Activated T-cell treated with anti-CD3 and anti-CD28 coated beads, Interleukin-2, amount 50 U/mL, for 4 hours (primary cell): Measurements from ENCODE around the gene SCAMP5. TPM values are rescaled to one million over a fixed set of nuclear protein-coding genes. Genes with fewer than 3 reads are reported as not detected.

Experiments
- ATAC-seq, 2 donors: fragments of 200-7000 bp; cut with Tn5 transposase; one replicate each; pipeline ENCODE4 v1.10.0; 2021
- DNase-seq: peaks from one replicate; pipeline ENCODE4 v3.0.0-alpha.2; 2020
- H3K27me3 Mint-ChIP-seq: one replicate; pipeline ENCODE4 v1.8.0; 2021; ENCODE audit warnings: low read depth, mixed read lengths
- H3K36me3 Mint-ChIP-seq: one replicate; pipeline ENCODE4 v1.8.0; 2022; ENCODE audit warnings: mixed read lengths; ENCODE audit not compliant: insufficient read depth
- H3K4me1 Mint-ChIP-seq: one replicate; pipeline ENCODE4 v1.8.0; 2021; ENCODE audit warnings: low read depth, mixed read lengths
- H3K4me3 Mint-ChIP-seq: one replicate; pipeline ENCODE4 v1.8.0; 2021; ENCODE audit warnings: mild to moderate bottlenecking, moderate library complexity, mixed read lengths
- H3K9me3 Mint-ChIP-seq: one replicate; pipeline ENCODE4 v1.8.0; 2021; ENCODE audit warnings: mixed read lengths
- total RNA-seq, 3 donors: library from RNA; stranded (reverse); gene quantifications; one replicate each; pipeline ENCODE4 v1.2.1, GENCODE V29; 2021

Gene SCAMP5
- total RNA-seq, 3 donors from 2014 or later: 0.90 to 6.7 (median 1.8) TPM

DNA sequence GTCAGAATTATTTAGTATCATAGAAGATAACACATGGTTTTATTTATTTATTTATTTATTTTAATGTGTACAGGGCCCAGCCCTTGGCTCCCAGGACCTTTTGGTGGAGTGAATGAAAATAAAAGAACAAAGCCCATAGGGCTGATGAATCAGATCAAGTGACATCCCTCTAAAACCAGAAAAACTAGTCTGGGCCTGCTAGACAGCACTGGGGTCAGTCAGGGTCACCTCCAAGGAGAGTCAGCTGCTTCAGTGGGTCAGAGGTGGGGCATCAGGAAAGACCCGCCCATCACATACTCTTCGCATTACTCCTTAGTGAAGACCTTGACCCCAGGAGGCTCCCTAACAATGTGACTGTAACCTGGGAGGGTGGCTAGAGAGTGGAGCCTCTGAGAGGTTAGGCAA is 40.9 kb downstream of the SCAMP5 start:
- Mint-ChIP-seq H3K9me3 (no peaks in the 10 kb centered on the region), H3K4me1 (peaks cover 17% of the 10 kb centered on the region), H3K27me3 (no peaks in the 10 kb centered on the region), H3K36me3 (peaks cover 11% of the 10 kb centered on the region), H3K4me3 (no peak overlapping the region)
- ATAC-seq (no peak), DNase-seq (no peak)

DNA sequence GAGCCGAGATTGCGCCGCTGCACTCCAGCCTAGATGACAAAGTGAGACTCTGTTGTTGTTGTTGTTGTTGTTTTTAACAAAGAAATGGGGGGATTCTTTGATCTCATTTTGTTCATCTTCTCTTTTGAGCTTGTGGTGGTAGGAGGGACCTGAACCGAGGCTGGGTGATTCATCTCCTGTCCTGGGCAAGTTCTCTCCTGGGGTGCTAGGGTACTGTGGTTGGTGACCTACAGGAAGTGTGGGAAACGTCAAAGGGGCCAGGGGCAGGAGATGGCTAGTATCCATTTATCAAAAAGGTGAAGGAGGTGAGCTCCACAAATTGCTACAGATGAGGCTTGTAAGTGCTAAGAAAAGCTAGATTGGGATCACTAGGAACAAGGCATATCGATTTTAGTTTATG is 42.3 kb downstream of the SCAMP5 start:
- Mint-ChIP-seq H3K9me3 (no peaks in the 10 kb centered on the region), H3K36me3 (peaks cover 11% of the 10 kb centered on the region), H3K27me3 (no peaks in the 10 kb centered on the region), H3K4me1 (peaks cover 13% of the 10 kb centered on the region), H3K4me3 (no peak overlapping the region)
- DNase-seq: no peak
- ATAC-seq: no peak

DNA sequence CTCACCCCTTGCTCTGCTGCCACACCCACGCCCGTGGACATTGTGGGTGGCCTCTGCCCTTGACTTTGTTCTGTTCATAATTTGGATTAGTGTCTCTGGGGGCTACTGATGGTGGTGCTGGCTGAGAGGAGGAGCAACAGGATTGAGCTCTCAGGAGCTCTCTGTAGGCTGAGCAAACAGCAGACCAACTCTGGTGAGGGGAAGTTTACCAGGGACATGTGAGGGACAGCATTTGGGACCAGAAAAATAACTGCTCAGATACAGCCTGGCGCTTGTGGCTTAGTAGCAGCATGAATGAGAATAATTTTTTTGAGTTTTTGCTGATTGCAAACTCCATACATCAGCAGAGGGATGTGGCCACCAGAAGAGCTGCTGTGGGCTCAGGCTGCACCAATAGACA is 42.9 kb downstream of the SCAMP5 start:
- no peaks in the 10 kb centered on the region for H3K27me3 Mint-ChIP-seq
- H3K36me3 Mint-ChIP-seq: peaks cover 10% of the 10 kb centered on the region
- no peaks in the 10 kb centered on the region for H3K9me3 Mint-ChIP-seq
- peaks cover 19% of the 10 kb centered on the region for H3K4me1 Mint-ChIP-seq
- H3K4me3 Mint-ChIP-seq: no peak overlapping the region
- DNase-seq (no peak), ATAC-seq (no peak)

DNA sequence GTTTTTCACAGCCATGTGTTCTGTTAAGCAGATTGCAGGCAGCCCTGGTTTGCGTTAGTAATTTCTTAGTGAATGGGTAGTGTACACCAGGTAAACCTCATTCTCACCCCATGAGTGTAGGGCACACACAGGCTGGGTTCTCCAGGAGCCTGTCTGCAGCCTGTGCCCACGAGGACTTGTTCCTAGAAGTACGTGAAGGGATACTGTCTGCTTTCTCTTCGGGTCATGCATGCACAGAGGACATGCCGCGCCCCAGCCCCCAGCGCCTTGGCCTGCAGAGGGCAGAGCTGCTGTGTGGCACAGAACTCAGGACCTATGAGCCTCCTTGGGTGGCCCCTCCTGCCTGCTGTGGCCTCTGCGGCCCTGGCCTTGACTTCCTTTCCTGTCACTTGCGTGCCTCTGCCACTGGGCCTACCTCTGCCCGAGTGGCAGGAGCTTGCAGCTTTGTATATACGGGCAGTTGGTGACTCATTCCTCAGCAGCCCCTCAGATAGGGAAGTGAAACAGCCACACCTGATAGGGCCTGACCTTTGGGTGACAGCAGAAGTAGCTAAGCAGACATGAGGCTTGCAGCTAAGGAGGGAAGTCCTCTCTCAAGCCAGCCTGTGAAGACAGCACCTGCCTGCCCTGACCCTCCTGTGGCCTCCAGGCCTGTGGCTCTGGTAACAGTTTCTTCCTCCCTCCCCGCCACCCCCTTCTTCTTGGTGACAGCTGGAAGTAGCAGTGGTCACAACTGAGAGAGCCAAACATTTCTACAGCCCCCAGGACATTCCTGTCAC is 47.6 kb downstream of the SCAMP5 start:
- Mint-ChIP-seq H3K27me3 (no peaks in the 10 kb centered on the region), H3K36me3 (peaks cover 2% of the 10 kb centered on the region), H3K4me3 (no peak overlapping the region), H3K9me3 (no peaks in the 10 kb centered on the region), H3K4me1 (peaks cover 36% of the 10 kb centered on the region)
- DNase-seq (peak; percentile 28), ATAC-seq (peak; percentile 72 to 78)

DNA sequence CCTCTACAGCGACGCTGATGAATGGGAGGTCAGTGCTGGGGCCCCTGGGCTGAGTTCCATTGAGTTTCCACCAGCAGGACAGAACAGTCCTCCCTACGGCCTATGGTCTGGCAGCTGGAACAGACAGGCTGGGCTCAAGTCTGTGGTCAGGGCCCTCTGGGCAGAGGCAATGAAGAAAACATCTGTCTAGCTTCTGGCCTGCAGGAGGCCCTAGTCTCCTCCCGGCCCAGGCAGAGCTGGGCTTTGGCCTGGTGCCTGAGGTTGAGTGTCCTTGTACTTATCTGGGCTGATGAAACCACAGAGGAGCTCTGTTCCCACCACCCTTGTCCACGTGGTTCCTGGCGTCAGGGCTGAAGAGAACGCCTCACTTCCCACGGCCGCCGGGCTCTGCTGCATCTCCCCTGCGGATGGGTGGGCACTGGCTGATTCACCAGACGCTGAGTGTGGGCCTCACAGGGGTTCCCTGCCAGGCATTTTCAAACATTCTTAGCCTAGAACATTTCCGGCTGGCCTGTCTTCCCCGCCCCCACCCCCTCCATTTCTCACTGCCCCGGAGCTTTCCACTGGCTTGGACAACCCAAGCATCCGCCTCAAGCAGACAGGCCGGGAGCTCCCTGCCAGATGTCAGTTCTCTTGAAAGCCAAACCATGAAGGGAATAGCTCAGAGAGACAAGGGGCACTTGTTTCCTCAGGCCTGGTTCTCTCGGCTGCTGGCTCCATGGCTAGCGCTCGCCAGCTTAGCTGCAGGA is 48.3 kb downstream of the SCAMP5 start:
- Mint-ChIP-seq H3K9me3 (no peaks in the 10 kb centered on the region), H3K4me3 (no peak overlapping the region), H3K4me1 (peaks cover 36% of the 10 kb centered on the region), H3K36me3 (peaks cover 5% of the 10 kb centered on the region), H3K27me3 (no peaks in the 10 kb centered on the region)
- DNase-seq: no peak
- no peak for ATAC-seq

DNA sequence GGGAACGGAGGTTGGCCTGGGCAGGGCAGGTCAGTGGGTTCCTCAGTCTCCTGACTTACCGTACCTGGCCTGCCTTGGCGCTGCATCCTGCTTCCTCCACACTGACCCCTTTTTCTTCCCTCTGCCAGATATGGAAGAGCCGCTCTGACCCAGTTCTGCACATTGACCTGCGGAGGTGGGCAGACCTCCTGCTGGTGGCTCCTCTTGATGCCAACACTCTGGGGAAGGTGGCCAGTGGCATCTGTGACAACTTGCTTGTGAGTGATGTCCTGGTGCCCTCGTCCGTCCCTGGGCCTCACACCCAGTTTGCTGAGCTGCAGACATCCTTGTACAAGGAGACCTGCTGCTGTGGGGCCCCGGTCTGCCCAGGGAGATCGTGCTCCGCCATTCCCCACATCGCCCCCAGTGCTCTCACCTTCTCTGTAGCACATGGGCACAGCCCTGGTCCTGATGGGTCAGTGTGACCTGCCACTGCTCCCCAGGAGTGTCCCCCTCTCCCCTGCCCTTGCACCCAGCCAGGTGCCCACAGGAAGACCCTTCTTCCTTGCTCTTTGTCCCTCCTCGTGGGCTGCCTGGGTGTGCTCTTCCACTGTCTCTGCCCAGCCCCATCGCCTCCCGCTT is 49.0 kb downstream of the SCAMP5 start:
- H3K27me3 Mint-ChIP-seq: no peaks in the 10 kb centered on the region
- ATAC-seq (no peak), DNase-seq (no peak)
- no peaks in the 10 kb centered on the region for H3K9me3 Mint-ChIP-seq
- H3K36me3 Mint-ChIP-seq: peaks cover 9% of the 10 kb centered on the region
- peaks cover 36% of the 10 kb centered on the region for H3K4me1 Mint-ChIP-seq
- H3K4me3 Mint-ChIP-seq: no peak overlapping the region

DNA sequence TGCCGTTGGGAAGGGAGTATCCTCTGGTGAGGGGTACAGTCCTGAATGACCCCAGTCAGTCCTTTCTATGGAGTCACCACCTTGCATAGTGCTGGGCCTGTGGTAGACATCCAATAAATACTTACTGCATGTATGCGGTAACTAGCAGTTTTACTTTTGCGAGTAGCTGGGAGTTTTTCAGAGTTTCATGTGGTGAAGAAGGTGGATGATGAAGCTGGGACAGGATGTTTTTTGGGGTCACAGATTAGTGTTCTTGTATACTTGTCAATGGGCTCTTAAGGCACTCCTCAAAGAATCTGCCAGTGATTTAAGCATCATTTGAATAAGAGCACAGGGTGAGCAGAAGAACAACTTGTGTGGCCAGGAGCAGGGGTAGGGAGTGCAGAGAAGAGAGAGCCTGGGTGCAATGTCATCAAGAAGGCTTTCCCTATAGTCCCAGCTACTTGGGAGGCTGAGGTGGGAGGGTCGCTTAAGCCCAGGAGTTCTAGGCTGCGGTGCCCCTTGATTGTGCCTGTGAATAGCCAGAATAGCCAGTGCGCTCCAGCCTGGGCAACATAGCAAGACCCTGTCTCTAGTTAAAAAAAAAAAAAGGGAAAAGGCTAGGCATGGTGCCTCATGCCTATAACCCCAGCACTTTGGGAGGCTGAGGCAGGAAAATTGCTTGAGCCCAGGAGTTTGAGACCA is 50.1 kb downstream of the SCAMP5 start:
- Mint-ChIP-seq H3K27me3 (no peaks in the 10 kb centered on the region), H3K4me1 (peaks cover 36% of the 10 kb centered on the region), H3K36me3 (peaks cover 9% of the 10 kb centered on the region), H3K9me3 (no peaks in the 10 kb centered on the region), H3K4me3 (no peak overlapping the region)
- DNase-seq (no peak), ATAC-seq (no peak)

DNA sequence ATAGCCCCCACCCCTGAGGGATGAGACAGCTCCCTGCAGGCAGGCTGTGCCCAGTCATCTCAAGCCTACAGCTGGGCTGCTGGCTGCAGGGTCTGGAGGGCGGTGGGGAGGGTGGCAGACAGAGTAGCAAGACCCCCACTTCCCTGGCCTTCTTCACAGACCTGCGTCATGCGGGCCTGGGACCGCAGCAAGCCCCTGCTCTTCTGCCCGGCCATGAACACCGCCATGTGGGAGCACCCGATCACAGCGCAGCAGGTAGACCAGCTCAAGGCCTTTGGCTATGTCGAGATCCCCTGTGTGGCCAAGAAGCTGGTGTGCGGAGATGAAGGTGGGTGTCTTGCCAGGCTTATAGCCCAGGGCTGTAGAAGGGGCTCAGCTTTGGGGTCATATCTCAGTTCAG is 53.0 kb downstream of the SCAMP5 start:
- Mint-ChIP-seq H3K36me3 (peaks cover 12% of the 10 kb centered on the region), H3K9me3 (no peaks in the 10 kb centered on the region), H3K27me3 (no peaks in the 10 kb centered on the region), H3K4me3 (no peak overlapping the region), H3K4me1 (peaks cover 27% of the 10 kb centered on the region)
- ATAC-seq: no peak
- no peak for DNase-seq

DNA sequence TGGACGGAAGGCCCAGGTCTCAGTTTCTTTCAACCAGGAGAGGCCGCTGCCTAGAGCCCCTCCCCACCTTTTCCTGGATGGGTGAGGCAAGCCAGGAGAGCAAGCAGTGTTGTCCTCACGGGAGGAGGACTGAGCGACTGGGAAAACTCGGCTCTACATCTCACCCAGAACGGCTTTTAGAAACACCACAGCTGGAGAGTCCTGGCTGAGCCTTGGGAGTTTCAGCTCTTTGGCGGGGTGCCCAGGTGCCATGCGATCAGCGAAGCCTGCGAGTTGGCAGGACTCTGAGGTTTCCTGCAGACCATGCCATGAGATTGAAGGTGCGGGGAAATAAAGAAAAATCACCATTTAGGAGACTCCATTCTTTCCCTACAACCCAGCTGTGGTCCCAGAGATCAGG is 54.0 kb downstream of the SCAMP5 start:
- Mint-ChIP-seq H3K4me1 (peaks cover 22% of the 10 kb centered on the region), H3K9me3 (no peaks in the 10 kb centered on the region), H3K27me3 (no peaks in the 10 kb centered on the region), H3K36me3 (peaks cover 12% of the 10 kb centered on the region), H3K4me3 (no peak overlapping the region)
- no peak for DNase-seq
- ATAC-seq: no peak

DNA sequence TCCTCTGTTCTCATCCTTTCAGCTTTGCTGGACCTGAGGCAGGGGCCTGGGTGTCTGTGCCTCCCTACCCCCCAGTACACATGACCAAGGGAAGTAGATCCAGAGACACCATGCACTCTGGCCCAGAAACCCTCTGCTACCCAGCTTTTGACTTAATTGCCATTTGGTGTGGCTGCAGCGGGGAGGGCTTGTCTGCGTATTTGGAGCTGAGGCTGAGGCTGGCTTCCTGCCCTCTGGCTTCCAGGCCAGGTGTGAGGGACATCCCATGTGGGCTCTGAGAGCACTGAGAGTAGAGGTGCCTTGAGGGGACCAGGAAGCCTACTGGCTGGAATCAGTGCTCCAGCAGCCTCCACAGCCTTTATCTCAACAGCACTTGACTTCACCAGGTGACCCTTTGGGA is 54.9 kb downstream of the SCAMP5 start:
- H3K4me3 Mint-ChIP-seq: no peak overlapping the region

DNA sequence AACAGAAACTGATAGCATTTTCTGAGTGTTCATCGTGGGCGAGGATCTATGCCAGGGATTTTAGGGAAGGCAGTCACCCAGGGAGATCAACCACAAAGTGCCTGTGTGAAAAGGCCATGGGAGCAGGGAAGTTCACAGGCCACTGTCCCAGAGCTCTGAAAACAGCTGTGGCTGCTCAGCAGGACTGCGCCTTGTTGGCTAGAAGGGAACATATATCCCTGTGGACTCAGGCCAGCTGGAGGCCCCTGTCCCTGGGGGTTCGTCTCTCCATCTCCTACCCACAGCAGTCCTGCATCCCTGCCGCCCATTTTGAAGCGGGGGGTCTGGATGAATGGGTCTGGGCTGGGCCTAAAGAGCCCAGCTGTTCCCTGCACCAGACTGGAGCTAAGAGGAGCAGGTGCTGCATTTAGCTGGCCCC is 55.8 kb downstream of the SCAMP5 start:
- DNase-seq: no peak
- Mint-ChIP-seq H3K27me3 (no peaks in the 10 kb centered on the region), H3K36me3 (peaks cover 10% of the 10 kb centered on the region), H3K9me3 (no peaks in the 10 kb centered on the region), H3K4me3 (no peak overlapping the region), H3K4me1 (peaks cover 11% of the 10 kb centered on the region)
- ATAC-seq: no peak

More for the DNA sequence above, 54.9 kb downstream of the SCAMP5 start:
- no peak for DNase-seq
- Mint-ChIP-seq H3K4me1 (peaks cover 15% of the 10 kb centered on the region), H3K27me3 (no peaks in the 10 kb centered on the region), H3K9me3 (no peaks in the 10 kb centered on the region), H3K36me3 (peaks cover 10% of the 10 kb centered on the region)
- ATAC-seq: no peak

DNA sequence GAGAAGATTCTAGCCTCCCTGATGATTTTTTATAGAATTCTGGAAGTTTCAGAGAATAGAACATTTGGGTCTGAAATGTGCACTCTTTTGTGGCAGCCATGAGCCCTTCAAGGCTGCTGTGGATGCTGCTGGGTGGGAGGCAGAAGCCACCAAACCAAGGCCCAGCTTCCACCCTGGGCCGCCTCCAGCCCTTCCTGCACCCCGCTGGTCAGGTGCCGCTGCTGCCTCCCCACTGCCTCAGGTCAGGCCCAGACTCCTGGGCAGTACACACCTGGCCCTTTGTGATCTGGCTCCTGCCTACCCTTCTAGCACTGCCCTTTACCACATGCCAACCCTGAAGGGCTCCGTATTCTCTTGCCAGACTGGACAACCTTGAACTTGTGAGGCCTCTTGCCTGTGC is 56.3 kb downstream of the SCAMP5 start:
- Mint-ChIP-seq H3K27me3 (no peaks in the 10 kb centered on the region), H3K9me3 (no peaks in the 10 kb centered on the region), H3K4me1 (peaks cover 6% of the 10 kb centered on the region), H3K36me3 (peaks cover 10% of the 10 kb centered on the region), H3K4me3 (no peak overlapping the region)
- ATAC-seq: no peak
- no peak for DNase-seq

DNA sequence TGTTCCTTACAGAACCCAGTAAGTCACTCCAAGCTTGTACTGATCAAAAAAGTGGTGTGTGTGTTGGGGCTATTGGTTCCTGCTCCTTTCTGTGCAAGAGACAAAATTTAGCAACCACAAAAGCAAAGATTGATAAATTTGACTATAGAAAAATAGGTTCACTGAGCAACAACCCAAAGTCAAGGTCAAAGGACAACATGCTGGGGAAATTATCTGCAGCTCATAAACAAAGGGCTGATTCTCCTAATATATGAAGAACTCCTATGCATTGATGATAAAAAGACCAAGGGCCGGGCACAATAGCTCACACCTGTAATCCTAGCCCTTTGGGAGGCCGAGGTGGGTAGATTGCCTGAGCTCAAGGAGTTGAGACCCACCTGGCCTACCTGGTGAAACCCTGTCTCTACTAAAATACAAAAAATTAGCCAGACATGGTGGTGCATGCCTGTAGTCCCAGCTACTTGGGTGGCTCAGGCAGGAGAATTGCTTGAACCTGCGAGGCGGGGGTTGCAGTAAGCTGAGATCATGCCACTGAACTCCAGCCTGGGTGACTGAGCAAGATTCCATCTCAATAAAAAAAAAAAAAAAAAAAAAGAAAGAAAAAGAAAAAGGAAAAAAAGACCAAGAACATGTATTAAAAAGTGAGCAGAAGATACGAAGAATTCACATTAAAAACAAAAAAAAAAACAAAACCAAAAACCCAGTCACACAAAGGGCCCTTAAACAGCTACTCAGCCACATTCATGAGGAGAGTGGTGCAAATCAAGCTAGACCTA is 57.8 kb downstream of the SCAMP5 start:
- Mint-ChIP-seq H3K27me3 (no peaks in the 10 kb centered on the region), H3K4me3 (no peak overlapping the region), H3K4me1 (no peaks in the 10 kb centered on the region), H3K36me3 (peaks cover 10% of the 10 kb centered on the region), H3K9me3 (no peaks in the 10 kb centered on the region)
- no peak for ATAC-seq
- DNase-seq: no peak

DNA sequence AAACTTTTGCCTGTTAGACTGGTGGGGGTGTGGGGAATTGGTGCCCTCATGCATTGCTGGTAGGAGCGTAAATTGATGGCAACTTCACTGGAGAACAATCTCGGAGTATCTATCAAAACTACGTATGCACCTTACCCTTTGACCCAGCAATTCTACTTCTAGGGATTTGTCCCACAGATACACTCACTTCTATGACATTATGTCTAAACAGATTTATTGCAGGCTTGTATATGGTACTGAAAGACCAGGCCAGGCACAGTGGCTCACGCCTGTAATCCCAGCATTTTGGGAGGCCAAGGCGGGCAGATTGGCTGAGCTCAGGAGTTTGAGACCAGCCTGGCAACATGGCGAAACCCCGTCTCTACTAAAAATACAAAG is 58.4 kb downstream of the SCAMP5 start:
- ATAC-seq (no peak), DNase-seq (no peak)
- Mint-ChIP-seq H3K27me3 (no peaks in the 10 kb centered on the region), H3K4me1 (no peaks in the 10 kb centered on the region), H3K36me3 (peaks cover 6% of the 10 kb centered on the region), H3K9me3 (no peaks in the 10 kb centered on the region), H3K4me3 (no peak overlapping the region)
